Measurements from ENCODE around the gene MTHFSD. TPM values are rescaled to one million over a fixed set of nuclear protein-coding genes. Genes with fewer than 3 reads are reported as not detected.

MTHFSD gene
- total and polyA plus RNA-seq, 7 donors: 5.5 to 18.8 (median 10.9) TPM

GRCh38 chr16:86496262-86496928 lies 58.6 kb downstream of the MTHFSD start:
- no peaks in the 10 kb centered on the region for H3K9me3 ChIP-seq
- H3K4me3 ChIP-seq: peak overlapping the region; percentile 65 to 84 (median 68)
- H3K27ac ChIP-seq: peak overlapping the region; percentile 99 to 100 (median 99)
- WGBS, 2 donors: 12 to 13% methylated on average over 34 of the region's 34 CpGs
- peaks cover 0 to 31% (median 0%) of the 10 kb centered on the region in 3 donors for H3K27me3 ChIP-seq
- DNase-seq: peak; percentile 69
- peaks cover 0 to 83% (median 68%) of the 10 kb centered on the region in 4 donors for H3K4me1 ChIP-seq
- TF ChIP-seq POLR2A (IDR thresholded peaks at IDR 0.05) (no peak), POLR2AphosphoS5 (IDR thresholded peaks at IDR 0.05) (peak in 1 of 4 donors; percentile 26), EP300 (IDR thresholded peaks at IDR 0.05) (no peak), CTCF (IDR thresholded peaks at IDR 0.05) (no peak)
- no peaks in the 10 kb centered on the region for H3K36me3 ChIP-seq
- intact Hi-C loops (cut with DNase I): loop anchor here (2.0 to 5.0 kb wide), 3 partner anchors 14 to 298 kb away; partner anchors contain the start of gene FOXF1

- no peak for TF ChIP-seq POLR2A (IDR thresholded peaks at IDR 0.05)
- no peak for TF ChIP-seq CTCF (IDR thresholded peaks at IDR 0.05)
- no peak for TF ChIP-seq EP300 (IDR thresholded peaks at IDR 0.05)
- 10 to 18% methylated on average over 16 of the region's 16 CpGs for WGBS, 2 donors
- peaks cover 0 to 31% (median 0%) of the 10 kb centered on the region in 3 donors for H3K27me3 ChIP-seq
- no peaks in the 10 kb centered on the region for H3K9me3 ChIP-seq
- H3K27ac ChIP-seq: peak overlapping the region; percentile 99 to 100 (median 99)
- H3K4me3 ChIP-seq: peak overlapping the region; percentile 65 to 84 (median 68)
- peak; percentile 69 for DNase-seq
- peaks cover 0 to 83% (median 68%) of the 10 kb centered on the region in 4 donors for H3K4me1 ChIP-seq
- intact Hi-C loops (cut with DNase I): loop anchor here (2.0 to 5.0 kb wide), 3 partner anchors 15 to 297 kb away; partner anchors contain the start of gene FOXF1
- H3K36me3 ChIP-seq: no peaks in the 10 kb centered on the region
Measured at GRCh38 chr16:86495756-86496261, 59.2 kb downstream of the MTHFSD start.

GRCh38 chr16:86495357-86495701 lies 59.7 kb downstream of the MTHFSD start:
- 15 to 16% methylated on average over 10 of the region's 10 CpGs for WGBS, 2 donors
- DNase-seq: no peak
- H3K9me3 ChIP-seq: no peaks in the 10 kb centered on the region
- peak overlapping the region; percentile 65 to 84 (median 68) for H3K4me3 ChIP-seq
- H3K36me3 ChIP-seq: peaks cover 0 to under 1% (median 0%) of the 10 kb centered on the region in 4 donors
- H3K4me1 ChIP-seq: peaks cover 0 to 83% (median 66%) of the 10 kb centered on the region in 4 donors
- intact Hi-C loops (cut with DNase I): loop anchor here (5.0 kb wide), 1 partner anchor 188 kb away; no protein-coding TSS in a partner anchor
- peaks cover 0 to 31% (median 0%) of the 10 kb centered on the region in 3 donors for H3K27me3 ChIP-seq
- H3K27ac ChIP-seq: peak overlapping the region; percentile 99 to 100 (median 99)
- TF ChIP-seq EP300 (IDR thresholded peaks at IDR 0.05) (peak in 1 of 4 donors; percentile 36), POLR2AphosphoS5 (IDR thresholded peaks at IDR 0.05) (no peak)

- H3K27me3 ChIP-seq: peaks cover 0 to 29% (median 0%) of the 10 kb centered on the region in 3 donors
- TF ChIP-seq CTCF (IDR thresholded peaks at IDR 0.05) (no peak), POLR2AphosphoS5 (IDR thresholded peaks at IDR 0.05) (peak; percentile 75 to 90 (median 89)), EP300 (IDR thresholded peaks at IDR 0.05) (peak in 3 of 4 donors; percentile 79 to 90 (median 85))
- intact Hi-C loops (cut with DNase I): loop anchor here (5.0 kb wide), 1 partner anchor 187 kb away; no protein-coding TSS in a partner anchor
- H3K27ac ChIP-seq: peak overlapping the region; percentile 99 to 100 (median 99)
- 14 to 18% methylated on average over 54 of the region's 54 CpGs for WGBS, 2 donors
- H3K4me1 ChIP-seq: peaks cover 0 to 78% (median 60%) of the 10 kb centered on the region in 4 donors
- H3K9me3 ChIP-seq: no peaks in the 10 kb centered on the region
- peak; percentile 91 for DNase-seq
- H3K4me3 ChIP-seq: peak overlapping the region; percentile 65 to 84 (median 68)
- H3K36me3 ChIP-seq: peaks cover 2 to 6% (median 3%) of the 10 kb centered on the region in 4 donors
Measured at GRCh38 chr16:86494565-86495356, 60.3 kb downstream of the MTHFSD start.
